NCI-H460 (cell line): ENCODE data around the gene KCNG2. TPM values are rescaled to one million over a fixed set of nuclear protein-coding genes. Genes with fewer than 3 reads are reported as not detected.
"Not testable (repeated sequence)": the region's sequence is repeated elsewhere in the genome, so short reads cannot be mapped to it uniquely, and the experiment has no call there.

Source experiments
- DNase-seq: peaks from one replicate; pipeline ENCODE4 v3.0.0-alpha.2; 2016; ENCODE audit warnings: low read depth; ENCODE audit errors: extremely low read depth
- polyA plus RNA-seq: library from polyadenylated mRNA; depleted of rRNA; stranded (reverse); fragments of >200 nt; gene quantifications from 2 replicates; pipeline ENCODE4 v1.2.3, GENCODE V29; 2014; cell fraction: nucleus; rRNA removed
- total RNA-seq: library from RNA; depleted of rRNA; stranded (reverse); fragments of >200 nt; shearing (Covaris generic); gene quantifications from 2 replicates; pipeline ENCODE4 v1.2.3, GENCODE V29; 2014; rRNA removed

The KCNG2 gene, protein sequence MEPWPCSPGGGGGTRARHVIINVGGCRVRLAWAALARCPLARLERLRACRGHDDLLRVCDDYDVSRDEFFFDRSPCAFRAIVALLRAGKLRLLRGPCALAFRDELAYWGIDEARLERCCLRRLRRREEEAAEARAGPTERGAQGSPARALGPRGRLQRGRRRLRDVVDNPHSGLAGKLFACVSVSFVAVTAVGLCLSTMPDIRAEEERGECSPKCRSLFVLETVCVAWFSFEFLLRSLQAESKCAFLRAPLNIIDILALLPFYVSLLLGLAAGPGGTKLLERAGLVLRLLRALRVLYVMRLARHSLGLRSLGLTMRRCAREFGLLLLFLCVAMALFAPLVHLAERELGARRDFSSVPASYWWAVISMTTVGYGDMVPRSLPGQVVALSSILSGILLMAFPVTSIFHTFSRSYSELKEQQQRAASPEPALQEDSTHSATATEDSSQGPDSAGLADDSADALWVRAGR
- total RNA-seq, result 5.2 and 6.0 TPM in 2 replicates
- 8.8 and 11.8 TPM in 2 replicates for polyA plus RNA-seq

DNA sequence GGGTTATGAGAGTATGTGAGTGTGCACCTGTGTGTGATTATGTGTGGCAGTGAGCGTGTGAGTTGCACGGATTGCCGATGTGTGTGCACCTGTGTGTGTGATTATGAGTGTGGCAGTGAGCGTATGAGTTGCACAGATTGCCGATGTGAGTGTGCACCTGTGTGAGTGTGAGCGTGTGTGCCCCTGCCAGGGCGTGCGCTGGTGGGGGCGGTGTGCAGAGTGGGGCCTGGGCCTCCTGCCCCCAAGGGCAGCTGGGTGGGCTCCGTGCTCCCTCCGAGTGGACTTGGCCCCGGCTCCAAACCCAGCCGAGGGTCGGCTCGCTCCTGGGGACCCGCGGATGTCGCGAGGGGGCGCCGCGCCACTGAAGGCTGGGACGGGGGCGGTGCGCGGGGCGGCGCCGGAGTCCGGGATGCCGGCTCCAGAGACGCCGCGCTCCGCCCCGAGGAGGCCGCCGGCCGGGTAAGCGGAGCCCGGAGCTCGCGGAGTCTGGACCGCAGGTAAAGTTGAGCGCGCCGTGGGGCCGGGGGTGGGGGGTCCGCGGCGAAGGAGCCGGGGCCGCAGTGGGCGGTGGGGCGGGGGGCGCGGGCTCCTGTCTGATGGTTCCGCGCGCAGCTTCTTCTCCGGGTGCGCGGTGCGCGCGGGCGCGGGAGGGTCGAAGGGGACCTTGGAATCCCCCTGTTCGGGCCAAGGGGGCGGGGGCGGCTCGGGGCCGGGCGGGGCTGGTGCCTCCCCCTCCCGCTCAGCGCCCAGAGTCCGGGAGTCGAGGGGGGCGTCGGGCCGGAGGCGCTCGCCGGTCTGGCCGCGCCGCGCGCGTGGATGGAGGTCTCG is at the start of gene KCNG2:
Gene KCNG2 (plus strand): TSS at position 421 of the 828 bp plus-strand sequence. CDS start 65,730 bp downstream, outside the sequence.
- no peak for DNase-seq

DNA sequence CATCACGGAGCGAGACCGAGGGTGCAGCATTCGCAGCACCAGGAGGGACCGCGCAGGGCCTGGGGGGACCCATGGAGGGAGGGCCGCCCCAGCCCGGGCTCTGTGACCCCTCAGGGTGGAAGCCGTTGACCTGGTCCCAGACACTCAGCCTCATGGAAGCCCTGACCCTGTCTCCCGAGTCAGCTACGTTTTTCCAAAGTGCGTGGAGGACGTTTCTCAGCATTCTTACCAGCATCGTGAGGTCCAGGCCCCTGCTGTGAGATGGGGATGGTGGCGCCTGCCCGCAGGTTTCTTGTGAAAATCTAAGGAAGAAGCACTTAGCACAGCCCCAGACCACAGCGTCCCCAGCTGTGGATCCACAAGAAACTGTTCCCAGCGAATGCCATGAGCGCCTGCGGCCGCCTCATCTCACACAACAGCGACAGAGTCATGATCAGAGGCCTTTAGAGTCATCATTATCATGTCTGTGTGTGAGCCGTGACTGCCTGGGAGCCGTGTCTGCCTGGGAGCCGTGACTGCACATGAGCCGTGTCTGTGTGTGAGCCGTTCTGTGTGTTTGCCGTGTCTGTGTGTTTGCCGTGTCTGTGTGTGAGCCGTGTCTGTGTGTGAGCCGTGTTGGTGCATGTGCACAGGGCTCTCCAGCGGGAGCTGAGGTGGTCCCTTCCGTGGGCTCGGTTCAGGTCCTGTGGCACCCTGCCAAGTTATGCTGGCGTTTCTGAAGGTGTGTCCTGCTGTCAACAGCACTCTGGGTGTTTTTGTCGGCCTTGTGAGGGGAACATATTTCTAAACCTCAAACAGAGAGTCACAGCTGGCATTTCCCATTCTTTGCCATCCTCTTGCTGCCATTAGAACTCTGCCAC is 49.2 kb upstream of the KCNG2 start:
- no peak for DNase-seq

DNA sequence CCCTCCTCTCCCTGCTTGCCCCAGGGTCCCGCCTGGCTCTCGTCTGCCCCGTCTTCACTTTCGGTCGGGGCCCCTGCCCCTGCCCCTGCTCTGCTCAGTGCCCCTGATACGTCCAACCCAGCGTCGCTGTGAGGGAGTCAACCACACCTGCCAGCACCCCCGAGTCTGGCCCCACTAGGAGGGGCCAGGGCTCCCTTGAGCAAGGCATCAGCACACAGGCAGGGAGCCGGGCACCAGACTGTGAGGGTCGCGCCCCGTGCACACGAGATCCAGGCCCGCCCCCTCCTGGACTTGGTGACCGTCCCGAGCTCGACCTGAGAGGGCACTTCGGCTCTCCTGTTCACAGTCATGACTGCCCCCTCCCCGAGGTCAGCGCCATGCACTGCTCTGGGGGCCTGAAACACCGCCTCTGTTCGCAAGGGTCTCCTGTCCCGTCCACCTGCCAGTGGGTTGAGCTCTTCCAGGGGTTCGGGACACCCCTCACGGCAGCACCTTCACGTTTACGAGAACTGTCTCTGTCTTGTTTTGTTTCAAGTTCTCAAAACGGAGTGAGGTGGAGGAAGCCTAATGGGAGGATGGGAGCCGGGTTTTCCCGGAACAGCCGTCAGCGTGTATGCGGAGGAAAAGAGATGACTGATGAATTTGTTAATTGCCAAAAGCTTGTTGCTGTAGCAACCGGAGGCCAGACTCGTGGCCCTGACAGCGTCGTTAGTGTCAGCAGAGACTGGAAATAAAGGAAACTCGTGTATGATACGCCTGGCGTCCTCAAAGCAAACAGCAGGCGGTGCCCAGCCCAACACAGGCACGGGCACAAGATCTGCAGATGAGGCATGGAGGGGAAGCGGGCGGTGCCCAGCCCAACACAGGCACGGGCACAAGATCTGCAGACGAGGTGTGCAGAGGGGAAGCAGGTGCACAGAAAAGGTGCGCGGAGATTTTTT is 48.2 kb upstream of the KCNG2 start:
- DNase-seq, result no peak

DNA sequence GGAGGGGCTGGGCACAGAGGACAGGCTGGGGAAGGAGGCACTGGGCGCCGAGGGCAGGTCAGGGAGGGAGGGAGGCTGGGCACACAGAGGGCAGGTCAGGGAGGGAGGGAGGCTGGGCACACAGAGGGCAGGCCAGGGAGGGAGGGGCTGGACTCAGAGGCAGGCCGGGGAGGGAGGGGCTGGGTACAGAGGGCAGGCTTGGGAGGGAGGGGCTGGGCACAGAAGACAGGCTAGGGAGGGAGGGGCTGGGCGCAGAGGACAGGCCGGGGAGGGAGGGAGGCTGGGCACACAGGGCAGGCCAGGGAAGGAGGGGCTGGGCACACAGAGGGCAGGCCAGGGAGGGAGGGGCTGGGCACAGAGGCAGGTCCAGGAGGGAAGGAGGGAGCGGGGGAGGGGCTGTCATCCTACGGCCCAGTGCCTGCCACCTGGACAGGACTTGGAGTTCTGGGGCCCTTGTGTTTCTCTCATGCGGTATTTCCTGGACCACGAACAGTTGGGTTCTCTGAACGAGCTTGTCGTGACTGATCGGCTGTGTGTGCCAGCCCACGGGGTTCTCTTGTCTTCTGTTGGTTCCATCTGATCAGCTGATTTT is 46.7 kb upstream of the KCNG2 start:
- DNase-seq, result no peak

DNA sequence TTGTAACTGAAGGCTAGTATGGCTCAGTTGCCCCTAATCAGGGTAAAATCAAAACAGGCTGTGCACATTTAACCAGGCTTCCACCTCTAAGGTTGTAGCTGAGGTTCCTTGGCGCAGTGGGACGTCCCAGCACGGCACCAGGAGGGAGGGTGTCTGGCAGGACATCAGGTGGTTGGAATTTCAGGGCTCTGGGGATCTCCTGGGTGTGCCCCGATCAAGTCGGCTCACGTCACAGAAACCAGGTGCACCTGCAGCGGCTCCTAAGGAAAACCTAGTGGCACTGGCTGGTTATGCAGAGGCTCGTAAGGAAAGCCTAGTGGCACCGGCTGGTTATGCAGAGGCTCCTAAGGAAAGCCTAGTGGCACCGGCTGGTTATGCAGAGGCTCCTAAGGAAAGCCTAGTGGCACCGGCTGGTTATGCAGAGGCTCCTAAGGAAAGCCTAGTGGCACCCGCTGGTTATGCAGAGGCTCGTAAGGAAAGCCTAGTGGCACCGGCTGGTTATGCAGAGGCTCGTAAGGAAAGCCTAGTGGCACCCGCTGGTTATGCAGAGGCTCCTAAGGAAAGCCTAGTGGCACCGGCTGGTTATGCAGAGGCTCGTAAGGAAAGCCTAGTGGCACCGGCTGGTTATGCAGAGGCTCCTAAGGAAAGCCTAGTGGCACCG is 45.7 kb upstream of the KCNG2 start:
- DNase-seq, result not testable (repeated sequence)

DNA sequence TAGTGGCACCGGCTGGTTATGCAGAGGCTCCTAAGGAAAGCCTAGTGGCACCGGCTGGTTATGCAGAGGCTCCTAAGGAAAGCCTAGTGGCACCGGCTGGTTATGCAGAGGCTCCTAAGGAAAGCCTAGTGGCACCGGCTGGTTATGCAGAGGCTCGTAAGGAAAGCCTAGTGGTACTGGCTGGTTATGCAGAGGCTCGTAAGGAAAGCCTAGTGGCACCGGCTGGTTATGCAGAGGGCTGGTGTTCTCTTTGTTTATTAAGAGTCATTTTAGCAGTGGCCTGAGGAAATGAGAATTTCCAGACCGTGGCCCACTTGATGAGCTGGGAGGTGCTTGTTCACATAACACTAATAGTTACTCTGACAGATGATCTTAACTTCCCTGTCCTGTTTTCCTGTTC is 44.8 kb upstream of the KCNG2 start:
- DNase-seq, result not testable (repeated sequence)

DNA sequence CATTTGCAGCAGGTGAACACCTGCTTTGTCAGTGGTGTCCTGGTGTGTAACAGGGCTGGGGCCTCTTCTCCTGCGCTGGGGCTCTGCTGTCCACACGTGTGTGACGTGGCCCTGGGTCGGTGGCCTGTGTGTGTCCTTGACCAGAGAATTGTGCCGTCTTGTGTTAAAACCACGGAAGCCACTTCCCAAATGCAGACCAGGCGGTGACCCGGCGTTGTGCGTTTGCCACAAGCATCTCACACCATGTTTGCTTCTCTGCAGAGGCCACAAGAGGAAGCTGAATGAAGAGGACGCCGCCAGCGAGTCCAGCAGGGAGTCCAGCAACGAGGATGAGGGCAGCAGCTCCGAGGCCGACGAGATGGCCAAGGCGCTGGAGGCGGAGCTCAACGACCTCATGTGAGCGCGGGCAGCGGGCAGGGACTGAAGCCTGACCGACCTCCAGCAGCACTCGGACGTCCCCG is 44.3 kb upstream of the KCNG2 start:
- no peak for DNase-seq

DNA sequence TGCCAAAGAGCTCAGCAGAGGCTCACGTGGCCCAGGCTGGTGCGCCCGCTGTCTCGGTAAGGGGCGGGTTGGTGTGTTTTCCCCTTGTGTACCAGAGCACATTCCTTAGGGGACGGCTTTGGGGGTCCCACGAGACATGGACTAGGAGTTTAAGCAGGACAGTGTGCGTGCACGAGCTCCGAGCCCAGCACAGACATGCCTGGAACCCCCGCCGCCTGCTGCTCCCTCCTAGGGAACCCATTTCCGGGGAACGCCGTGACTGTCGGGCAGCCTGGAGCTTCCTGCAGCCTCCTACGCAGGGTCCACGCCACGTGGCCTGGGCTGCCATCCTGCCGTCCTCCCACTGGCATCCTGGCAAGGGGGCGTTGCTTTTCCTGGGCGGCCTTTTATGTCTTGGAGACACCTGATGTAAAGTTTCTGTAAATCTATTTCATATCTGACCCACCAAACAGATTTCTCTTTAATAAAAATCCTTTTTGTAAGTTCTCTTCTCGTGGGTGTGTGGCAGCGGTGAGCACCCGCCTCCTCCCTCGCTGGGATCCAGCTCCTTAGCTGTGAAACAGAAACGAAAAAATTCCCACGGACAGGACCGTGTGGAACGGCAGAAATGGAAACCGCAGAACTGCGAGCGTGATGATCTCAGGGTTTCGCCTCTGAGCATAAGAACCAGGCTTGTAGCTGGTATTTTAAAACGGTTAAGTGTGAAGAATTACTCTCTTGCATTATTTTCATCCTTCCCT is 43.5 kb upstream of the KCNG2 start:
- no peak for DNase-seq

DNA sequence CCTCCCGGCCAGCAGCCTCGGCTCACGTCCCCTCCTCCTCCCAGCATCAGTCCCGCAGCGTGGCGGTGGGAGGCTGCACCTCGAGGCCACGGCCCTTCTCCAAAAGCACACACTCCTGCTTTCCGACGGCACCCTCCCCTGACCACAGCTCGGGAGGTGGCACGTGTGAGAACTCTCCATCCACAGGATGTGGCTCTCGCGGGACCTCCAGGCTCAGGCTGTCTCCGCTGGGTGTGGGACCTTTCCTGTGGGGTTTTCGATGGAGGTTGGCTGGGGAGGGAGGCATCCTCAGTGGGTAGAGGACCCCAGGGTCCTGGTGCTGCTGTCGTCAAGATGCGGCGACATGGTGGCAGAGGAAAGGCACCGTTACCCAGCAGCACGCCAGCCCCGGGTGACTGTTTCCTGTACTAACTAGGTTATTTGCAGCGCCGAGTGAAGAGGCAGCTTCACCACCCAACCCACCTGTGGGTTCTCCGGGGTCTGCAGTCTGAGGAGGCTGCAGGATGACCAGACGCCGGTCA is 42.8 kb upstream of the KCNG2 start:
- DNase-seq, result no peak

DNA sequence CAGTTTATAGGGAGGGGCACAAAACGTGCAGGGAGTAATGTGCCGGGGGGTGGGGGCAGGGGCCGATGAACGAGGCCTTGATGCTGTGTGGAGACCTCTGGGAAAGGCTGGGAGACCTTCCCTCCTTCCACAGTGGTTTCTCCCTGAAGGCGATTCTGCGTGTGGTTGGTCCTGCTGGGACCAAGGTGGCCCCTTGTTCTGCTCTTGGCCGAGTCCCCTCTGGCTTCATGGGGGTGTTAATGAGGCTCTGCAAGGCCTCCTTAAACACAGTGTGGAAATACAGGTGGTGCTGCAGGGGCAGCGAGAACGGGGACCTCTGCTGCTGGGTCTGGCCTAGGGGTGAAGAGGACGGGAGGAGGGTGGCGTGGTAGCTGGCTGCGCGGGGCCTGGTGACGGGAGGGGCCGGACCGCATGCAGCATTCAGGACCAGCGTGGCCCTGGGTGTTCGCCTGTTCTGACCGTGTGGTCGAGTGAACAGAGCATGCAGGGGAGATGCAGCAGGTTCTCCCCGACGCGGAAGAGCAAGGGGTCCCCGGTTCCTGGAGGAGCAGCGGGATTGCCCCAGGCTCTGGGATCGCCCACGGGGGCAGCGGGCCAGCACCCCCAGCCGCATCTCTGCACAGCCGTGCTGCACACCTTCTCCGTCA is 42.1 kb upstream of the KCNG2 start:
- DNase-seq, result no peak

DNA sequence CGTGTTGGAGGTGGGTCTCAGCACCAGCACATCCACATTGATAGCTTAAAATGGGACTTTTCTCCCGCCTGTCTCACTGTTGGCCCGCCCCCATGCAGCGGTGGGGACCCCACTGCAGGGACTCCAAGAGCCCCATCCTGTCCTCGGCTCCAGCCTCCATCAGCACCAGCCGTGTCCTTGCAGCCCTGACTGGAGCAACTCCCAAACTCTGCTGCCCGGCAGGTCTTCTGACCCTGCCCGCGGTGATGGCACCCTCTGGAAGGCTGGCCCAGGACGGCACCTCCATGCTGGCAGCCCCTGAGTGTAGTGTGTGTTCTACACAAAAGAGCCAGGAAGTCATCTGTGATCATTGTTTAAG is 41.6 kb upstream of the KCNG2 start:
- DNase-seq, result no peak

DNA sequence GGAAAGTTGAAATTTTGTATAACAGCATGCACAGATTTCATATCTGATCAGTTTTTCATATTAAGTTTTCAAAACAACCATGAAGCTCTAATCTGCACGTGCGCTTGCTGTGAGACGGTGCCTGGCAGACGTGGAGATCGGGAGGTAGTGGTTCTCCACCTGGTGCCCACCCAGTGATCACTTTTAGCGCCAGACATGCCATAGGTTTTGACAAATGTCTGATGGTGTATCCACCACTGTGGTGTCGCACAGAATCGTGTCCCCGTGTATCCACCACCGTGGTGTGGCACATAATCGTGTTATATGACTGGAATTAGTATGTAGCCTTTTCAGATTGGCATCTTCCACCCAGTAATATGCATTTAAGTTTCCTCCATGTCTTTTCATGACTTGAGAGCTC is 40.9 kb upstream of the KCNG2 start:
- DNase-seq, result no peak

DNA sequence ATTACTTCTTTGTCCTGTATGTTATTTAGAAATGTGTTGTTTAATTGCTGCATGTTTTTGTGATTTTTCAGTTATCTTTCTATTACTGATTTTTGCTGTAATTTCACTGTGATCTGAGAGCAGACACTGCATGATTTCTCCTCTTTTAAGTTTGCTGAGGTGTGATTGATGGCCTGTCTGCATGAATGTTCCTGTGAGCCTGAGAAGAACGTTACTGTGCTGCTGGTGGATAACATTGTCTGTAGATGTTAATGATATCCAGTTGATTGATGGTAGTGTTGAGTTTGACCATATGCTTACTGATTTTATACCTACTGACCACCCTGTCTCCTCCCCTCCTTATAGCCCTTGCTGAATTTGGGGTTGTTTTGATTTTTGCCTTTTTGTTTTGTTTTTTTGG is 37.4 kb upstream of the KCNG2 start:
- DNase-seq, result no peak

DNA sequence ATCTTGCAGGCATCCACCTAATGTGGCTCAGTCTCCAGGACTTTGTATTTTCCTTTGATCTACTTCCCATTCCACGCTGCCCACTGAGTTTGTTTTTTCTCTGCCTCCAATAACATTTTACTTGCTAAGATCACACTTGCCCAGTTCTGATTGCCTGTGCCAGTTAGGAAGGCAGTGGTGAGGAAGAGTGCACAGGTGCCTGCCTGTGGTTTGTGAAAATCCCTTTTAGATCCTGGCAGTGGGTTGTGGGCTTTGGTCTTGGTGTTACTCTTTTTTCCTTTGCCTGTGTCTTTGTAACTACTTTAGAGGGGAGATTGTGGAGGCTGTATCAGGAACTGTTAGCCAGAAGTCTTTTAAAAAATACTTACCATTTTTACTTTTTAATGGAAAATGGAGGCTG is 36.9 kb upstream of the KCNG2 start:
- DNase-seq, result no peak

DNA sequence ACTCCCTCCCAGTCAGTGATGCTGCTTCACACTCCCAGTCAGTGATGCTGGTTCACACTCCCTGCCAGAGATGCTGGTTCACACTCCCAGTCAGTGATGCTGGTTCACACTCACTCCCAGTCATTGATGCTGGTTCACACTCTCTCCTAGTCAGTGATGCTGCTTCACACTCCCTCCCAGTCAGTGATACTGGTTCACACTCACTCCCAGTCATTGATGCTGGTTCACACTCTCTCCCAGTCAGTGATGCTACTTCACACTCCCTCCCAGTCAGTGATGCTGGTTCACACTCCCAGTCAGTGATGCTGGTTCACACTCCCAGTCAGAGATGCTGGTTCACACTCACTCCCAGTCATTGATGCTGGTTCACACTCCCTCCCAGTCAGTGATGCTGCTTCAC is 34.3 kb upstream of the KCNG2 start:
- no peak for DNase-seq

DNA sequence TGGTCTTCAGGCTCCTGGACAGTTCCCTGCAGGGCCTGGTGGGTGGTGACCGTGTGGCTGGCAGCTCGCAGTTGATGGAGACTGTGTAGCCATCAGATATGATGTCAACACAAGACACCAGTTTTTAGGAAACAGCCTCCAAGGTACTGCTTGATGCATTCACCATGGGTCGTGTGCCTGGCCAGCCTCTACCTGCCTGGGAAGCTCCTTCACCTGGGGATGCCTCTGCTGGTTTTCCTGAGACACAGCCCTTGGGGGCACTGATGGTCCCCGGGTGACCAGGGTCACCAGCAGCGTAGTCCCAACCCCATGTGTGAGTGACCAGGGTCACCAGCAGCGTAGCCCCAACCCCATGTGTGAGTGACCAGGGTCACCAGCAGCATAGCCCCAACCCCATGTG is 33.6 kb upstream of the KCNG2 start:
- no peak for DNase-seq
